A204.1 (cell line): ENCODE results near the gene EPHA10.

Experiments
- FAIRE-seq: peaks from 2 replicates; lab custom pipeline; 2012; peaks lifted over from hg19 to GRCh38; lab: Jason Lieb, UNC

EPHA10 gene

DNA sequence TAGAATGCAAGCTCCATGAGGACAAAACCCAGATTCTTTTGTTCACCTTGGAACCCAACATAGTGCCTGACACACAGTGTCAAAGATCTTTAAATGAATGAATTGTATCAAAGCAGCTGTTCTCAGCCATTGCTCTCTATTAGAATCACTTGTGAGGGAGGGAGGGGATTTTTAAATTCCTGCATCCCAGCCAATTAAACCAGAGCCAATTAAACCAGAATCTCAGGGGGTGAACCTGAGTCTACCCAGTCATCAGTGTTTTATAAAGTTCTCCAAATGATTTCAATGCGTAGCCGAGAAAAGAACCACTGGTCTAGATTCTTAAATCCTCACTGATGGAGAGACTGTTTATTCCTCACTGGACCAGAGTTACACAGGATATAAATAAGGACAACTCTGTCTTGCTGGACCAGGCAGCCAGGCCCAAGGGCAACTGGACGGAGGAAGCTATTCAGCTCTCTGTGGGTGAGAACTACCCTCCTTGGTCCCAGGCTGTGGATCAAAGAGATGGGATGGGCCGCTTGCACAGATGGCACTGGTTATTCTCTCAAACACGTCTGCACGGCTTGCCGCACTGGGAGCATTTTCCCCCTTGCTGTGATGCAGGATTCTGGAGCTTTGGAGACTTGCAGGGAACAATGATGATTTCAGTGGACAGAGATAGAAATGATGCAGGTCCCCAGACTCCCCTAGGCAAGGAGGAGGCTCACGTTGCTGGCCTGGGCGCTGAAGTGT, 92.6 kb downstream of the EPHA10 start:
- FAIRE-seq = no peak

DNA sequence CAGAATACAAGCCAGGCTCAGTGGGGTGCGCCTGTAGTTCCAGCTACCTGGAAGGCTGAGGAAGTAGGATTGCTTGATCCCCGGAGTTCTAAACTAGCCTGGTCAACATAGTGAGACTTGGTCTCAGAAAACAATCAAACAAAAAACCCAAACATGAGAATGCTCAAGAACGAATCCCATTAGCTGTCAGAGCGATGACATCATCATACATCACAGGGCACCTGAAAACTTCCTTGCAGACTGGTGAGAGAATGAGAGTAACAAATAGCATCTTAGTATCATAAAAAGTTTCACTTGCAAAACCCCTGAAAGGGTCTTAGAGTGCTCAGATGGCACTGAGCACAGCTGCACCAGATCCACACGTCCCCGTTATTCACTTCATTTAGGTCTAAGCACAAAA, 93.7 kb downstream of the EPHA10 start:
- FAIRE-seq = no peak

DNA sequence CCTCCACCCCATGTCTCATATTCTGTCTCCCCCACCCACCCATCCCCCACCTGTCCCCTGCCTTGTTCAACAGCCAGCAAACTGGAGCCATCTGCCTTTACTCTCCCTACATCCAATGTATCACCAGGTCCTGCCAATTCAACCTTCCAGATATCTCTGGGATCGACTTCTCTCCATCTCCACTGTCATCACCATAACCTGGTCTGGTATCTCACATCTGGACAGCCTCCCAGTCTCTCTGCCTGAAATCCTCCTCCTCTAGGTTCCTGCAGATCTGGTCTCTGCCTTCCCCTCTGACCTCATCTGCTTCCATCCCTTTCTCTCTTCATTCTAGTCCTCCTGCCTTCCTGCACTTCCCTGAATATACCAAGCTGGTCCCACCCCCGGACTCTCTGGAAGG, 94.8 kb downstream of the EPHA10 start:
- FAIRE-seq = no peak

DNA sequence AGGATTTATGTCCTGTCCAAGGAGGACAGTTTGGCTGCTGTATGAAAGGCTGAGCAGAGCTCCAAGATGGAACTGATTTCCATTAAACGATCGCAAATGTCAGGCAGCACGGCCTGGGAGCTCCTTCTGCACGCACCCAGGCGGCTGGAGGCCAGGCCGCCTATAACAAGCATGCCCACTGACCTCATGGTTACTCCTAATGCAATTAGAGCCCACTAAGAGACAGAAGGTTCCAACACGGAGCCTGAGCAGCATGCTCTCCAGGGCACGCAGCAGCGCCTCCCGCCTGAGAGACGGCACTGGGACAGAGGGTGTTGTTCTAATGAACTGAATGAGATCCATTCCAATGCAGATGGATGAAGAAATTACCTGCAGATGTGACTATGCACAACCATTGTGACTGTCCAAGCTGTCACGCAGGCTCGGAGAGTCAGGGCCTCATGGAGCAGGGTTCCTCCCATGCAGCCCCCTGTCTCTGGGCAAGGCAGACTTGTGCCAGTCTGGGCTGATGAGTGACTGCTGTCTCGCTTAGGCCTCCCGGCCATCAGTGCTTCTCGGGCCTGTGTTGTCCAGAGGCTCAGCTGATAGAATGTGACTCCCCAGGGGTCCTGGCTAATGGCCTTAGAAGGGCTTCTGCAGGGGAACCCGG, 97.8 kb downstream of the EPHA10 start:
- FAIRE-seq = no peak

DNA sequence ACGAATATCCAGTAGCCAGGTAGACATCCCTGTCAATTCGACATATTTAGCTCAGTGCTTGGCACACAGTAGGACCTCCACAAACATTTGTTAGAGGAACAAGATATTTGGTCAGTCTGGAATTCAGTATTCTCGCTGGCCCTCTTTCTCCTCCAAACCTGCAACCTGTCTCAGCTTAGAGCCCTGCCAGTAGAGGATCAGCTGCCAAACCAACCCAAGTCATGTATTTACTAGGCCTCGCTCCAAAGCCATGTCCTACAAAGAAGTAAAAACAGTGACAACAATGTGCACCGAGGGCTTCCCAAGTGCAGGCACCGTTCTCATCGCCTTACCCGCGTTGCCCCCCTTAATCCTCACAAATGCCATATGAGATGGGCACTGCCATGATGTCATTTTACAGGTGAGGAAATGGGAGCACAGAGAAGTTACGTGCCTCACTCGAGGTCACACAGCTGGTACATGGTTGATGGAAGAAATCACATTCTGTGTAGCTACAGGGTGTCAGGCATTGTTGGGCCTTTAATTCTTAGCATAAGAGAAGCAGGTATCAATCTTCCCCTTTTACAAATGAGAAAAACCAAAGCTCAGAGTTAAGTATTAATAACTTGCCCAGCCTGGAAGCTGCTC, 98.6 kb downstream of the EPHA10 start:
- no peak for FAIRE-seq
